NCI-H1417 treated with DMSO at 0.1 percent for 48 hours (cell line): Measurements from ENCODE around the gene CRELD2.

Experiments used
- DNase-seq: peaks from one replicate; lab custom pipeline; 2025; lab: John Stamatoyannopoulos, UW

Gene CRELD2

DNA sequence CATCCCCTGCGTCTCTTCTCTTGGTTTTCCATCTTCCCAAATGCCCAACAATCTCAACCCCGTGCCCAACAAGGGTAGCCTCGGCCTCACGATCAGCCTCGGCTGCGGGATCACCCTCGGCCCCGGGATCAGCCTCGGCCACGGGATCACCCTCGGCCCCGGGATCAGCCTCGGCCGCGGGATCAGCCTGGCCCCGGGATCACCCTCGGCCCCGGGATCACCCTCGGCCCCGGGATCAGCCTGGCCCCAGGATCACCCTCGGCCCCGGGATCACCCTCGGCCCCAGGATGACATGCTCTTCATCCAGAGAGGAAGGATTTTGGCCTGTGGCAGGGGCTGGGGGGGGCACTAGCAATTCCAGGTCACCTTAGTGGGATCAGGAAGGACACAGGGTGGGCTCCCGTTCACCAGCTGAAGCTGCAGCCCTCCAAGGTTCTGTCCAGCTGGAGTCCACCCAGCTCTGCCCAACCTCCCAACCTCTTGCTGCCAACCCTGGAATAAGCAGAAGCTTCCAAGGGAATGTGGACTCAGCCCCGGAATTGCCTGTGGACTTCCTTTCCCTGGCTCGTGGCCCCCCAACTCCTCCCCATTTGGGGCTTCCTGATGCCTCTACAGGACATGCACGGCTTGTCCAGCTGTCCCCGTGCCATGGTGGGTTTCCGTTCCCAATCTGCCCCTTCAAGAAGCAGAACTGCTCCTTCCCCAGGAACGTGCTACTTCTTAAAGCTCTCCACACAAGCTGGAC is 6.4 kb upstream of the CRELD2 start:
- DNase-seq, result no peak

DNA sequence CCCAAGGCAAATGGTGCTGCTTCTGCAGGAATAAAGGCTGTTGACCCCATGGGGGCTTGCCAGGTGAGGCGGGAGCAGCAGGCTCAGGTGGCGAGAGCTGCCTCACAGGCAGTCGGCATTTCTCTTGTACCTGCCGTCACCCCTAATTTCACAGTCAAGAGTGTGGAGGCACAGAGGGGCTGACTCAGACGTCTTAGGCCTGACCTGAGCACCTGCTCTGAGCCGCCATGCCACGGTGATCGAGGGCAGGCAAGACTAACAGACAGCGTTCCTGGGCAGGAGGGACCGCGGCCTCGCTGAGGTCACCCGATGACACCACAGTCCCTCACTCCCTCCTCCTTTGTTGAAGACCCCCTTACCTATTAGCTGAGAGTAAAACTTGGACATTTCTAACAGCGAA is 5.4 kb upstream of the CRELD2 start:
- DNase-seq, result no peak

DNA sequence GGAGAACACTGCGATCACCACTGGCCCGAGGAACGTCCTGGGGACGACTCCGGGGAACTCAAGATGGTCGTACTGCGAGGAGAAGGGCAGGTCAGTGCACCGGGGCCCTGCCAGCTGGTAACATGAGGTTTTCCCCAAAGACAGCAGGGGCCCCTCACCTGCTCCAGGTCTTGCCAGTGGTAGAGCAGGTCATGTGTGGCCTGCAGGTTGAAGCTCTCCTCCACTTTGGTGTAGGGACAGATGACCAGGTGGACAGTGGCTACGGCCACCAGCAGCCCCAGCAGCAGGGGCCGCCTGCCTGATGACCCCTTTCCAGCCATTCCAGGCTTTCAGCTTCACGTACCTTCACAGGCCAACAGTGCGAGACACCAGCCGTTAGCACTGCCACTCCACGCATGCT is 5.0 kb upstream of the CRELD2 start:
- no peak for DNase-seq

DNA sequence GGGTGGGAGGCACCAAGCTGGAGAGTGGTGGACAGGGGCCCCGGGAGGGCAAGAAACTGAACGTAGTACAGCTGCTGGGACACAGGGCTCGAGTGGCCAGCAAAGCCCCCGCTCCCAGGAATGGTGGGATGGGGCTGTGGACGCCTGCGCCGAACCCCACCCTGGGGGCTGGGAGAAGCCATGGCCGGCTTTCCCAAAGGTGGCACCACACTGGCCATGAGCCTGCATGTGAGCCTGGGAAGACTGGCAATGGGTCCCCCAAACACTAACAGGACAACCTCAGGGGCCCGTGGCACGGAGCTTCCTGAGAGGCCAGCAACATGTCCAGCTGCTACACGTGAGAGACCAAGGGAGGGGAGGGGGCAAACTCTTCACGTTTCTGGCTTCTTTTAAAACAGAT is 4.2 kb upstream of the CRELD2 start:
- no peak for DNase-seq

DNA sequence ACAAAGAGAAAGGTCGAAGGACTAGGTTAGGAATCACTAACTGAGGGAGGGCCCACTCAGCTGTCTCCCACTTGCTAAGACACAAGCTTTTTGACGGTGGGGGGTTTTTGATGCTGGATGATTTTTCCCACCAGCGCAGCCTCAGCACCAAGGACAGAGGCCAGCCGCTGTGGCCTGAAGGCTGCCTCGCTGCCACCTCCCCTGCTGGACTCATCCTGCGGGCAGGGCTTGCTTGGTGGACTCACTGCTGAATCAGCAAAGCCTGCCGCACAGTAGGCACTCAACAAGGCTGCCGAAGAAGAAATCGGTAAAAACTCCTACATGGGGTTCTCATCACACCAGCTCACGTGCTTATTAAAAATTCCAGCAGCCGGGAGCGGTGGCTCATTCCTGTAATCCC is 2.8 kb upstream of the CRELD2 start:
- DNase-seq, result no peak

DNA sequence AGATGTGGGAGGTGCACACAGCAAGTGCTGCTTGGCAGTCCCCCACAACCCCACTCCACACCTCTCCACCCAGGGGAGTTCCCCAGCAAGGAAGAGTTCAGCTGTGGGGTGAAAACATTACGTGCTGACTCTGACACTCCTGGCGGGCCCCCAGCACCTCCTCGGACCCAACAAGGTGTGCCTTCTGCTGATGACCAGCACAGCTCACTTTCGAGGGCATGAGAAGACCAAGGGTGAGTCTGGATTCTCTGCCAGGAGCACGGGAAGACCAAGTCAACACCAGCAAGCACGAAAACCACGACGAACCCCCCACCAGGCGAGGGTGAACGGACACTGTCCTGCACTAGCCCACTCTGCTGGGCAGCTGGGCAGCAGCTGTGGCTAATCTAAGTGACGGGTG is 1.6 kb upstream of the CRELD2 start:
- no peak for DNase-seq

DNA sequence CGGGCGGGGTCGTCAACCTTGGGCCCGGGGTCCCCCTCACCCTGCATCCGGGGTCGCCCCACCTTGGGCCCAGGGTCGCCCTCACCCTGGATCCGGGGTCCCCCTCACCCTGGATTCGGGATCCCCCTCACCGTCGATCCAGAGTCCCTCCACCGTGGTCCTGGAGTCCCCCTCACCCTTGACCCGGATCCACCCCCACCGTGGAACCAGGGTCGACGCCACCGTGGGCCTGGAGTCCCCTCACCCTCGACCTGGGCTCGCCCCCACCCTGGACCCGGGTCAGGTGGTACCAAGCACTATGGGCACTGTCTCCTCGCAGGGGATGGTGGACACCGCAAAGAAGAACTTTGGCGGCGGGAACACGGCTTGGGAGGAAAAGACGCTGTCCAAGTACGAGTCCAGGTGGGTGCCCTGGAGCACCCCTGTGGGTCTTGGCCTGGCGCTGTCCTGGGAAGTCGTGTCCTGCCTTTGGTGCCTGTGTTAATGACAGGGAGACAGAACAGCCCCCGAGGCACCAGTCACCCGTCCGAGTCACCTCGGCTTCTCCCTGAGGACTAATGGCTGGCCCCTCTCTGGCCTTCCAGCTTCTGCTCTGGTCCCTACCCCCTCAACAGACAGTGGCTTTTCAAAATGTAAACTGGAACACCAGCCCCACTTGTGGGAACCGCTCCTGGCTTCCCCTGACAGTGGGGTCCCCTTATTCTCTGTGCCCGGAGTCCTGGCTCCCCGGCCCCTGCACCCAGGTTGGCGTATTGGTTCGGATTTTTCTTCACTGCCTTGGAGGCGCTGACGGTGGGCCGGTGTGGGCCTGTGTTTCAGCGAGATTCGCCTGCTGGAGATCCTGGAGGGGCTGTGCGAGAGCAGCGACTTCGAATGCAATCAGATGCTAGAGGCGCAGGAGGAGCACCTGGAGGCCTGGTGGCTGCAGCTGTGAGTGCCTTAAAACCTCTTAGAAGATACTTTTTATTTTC is 762 bp downstream of the CRELD2 start:
- DNase-seq, result no peak

DNA sequence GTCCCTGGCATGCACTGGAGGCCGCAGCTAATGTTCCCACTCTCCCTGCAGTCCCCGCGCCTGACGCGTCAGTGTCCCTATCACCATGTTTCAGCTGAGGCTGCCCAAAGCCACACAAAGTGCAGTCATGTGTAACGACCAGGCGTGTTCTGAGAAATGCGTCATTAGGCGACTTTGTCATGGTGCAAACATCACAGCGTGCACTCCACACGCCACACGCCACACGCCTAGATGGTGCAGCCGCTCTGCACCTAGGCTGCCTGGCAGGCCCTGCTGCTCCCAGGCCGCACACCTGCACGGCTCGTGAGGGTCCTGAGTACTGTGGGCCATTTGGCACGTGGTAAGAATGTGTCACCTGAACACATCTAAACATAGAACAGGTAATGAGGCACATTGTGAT is 2.4 kb downstream of the CRELD2 start:
- no peak for DNase-seq

DNA sequence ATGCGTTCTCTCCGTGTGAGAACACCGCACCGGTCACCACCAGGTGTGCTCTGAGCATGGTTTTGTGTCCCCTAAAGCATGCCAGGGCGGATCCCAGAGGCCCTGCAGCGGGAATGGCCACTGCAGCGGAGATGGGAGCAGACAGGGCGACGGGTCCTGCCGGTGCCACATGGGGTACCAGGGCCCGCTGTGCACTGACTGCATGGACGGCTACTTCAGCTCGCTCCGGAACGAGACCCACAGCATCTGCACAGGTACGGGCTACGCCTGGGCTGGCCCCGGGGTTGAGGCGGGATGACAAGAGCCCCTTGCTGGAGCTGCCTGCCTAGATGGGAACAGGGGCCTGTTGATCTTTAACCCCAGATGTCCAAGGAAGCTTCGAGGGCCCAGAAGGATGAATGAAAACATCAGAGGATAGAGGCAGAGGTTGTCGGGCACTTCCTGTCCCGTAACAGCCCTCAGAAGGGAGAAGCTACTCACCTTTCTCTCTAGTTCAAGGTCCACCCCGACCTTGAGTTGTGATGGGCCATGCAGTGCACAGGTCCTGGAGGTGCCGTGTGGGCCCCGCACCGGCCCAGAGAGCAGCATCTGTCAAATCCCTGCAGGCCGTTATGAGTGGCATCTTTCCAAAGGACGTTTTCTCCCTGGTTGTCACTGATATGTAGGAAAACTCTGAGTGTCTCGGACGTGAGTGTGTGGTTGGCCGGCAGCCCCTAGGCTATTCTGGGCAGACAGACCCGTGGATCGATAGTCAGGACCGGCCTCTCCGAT is 3.3 kb downstream of the CRELD2 start:
- DNase-seq, result no peak

DNA sequence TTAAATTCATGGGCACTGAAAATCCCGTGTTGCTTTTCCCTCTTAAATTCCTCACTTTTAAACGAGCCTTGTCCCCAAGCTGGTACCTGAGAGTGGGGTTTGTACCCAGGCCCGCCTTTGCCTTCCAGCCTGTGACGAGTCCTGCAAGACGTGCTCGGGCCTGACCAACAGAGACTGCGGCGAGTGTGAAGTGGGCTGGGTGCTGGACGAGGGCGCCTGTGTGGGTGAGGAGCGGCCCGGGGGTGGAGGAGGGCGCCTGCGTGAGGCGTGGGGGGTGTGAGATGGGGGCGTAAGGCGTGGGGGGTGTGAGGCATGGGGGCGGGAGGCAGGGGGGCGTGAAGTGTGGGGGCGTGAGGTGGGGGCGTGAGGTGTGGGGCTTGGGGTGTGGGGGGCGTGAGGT is 4.0 kb downstream of the CRELD2 start:
- DNase-seq, result no peak

DNA sequence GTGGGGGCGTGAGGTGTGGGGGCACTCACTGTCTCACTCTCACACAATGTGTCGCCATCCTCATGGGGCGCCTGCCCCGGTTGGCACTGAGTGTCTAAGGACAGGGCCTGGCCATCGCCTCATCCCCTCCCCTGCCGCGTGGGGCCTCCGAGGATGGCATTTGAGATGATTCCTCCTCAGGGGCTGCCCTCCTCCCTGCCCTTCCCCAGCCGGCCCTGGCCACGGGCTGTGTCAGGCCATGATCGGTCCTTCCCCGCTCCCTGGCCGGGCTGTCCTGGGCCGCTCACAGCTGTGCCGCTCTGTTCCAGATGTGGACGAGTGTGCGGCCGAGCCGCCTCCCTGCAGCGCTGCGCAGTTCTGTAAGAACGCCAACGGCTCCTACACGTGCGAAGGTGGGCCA is 4.5 kb downstream of the CRELD2 start:
- no peak for DNase-seq

DNA sequence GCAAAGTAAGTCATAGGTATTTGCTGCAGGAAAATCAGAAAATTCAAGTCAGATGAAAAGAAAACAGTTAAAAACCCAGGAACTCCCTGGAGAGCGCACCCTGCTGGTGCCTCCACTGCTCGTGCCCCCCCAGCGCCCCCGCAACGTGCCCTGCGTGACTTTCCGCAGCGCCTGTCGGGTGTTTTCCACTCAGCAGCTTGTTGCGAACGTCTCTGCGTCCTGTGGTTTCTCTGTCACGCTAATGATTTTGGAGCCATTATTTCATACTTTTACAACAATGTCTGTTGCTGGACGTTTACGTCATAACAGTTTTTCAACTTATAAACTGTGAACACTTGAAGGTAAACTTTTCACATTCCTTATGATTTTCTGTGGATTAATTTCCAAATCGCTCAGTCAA is 5.0 kb downstream of the CRELD2 start:
- no peak for DNase-seq

DNA sequence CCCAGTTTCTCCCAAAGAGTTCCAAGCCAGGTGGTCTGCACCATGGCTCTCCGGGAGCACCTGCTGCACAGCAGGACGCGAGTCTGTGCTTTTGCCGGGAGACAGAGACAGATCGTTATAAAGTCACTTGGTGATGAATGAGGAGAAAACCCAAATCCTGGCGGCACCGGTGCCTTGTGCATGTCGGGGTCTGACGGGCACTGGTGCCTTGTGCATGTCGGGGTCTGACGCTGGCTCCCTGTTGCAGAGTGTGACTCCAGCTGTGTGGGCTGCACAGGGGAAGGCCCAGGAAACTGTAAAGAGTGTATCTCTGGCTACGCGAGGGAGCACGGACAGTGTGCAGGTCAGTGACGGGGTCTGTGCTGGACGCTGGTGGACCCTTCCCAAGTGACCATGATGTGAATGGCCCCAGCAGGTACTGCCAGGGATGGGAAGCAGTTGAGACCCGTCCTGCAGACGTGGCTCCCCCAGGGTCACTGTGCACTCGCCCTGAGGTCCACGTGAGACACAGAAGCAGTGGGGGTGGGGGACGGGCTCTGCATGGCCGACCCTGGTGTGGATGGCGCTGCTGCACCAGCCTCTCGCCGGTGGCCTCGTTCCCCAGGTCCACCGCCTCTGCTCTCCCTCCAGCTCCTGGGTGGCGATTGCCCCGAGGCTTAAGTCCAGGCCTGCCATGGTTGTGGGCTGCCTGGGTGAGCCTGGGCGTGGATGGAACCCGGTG is 5.8 kb downstream of the CRELD2 start:
- no peak for DNase-seq

DNA sequence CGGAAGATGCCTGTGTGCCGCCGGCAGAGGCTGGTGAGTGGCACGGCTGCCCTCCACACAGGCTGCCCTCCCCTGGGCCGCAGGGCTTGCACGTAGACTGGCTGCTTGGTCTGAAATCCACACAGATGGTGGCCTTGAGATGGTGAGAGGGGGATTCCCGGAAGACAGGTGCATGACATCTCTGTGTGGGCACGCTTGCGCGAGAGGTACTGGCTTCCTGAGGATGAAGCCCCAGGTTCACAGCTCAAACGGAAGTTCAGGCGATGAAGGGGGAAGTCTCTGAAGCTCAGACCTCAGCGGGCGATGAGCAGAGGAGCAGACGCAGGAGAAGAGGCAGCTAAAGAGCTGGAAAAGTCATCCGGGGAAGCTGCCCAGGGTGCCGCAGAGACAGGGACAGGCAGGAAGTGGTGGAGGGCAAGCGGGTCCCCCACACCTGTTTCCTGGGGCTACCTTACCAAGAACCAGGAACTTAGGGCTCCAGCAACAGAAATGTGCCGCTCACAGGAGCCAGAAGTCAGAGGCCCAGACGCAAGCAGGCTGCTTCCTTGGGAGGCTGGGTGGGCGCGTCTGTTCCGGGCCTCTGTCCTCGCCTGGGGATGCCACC is 7.2 kb downstream of the CRELD2 start:
- DNase-seq, result no peak

DNA sequence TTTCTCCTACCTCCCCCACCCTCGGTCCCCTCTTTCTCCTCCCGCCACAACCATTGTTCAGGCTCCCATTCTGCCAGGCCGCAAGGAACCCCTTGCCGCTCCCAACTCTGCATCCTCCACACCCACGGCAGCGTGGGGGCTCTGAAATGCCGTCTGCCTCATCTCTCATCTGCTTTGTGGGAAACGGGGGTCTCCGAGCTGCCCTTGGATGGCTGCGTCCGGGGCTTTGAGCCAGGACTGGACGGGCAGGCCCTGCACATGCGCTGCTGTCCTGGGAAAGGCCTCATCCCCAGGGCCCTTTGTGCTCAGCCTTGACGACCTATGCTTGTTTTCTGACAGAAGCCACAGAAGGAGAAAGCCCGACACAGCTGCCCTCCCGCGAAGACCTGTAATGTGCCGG is 8.5 kb downstream of the CRELD2 start:
- no peak for DNase-seq

DNA sequence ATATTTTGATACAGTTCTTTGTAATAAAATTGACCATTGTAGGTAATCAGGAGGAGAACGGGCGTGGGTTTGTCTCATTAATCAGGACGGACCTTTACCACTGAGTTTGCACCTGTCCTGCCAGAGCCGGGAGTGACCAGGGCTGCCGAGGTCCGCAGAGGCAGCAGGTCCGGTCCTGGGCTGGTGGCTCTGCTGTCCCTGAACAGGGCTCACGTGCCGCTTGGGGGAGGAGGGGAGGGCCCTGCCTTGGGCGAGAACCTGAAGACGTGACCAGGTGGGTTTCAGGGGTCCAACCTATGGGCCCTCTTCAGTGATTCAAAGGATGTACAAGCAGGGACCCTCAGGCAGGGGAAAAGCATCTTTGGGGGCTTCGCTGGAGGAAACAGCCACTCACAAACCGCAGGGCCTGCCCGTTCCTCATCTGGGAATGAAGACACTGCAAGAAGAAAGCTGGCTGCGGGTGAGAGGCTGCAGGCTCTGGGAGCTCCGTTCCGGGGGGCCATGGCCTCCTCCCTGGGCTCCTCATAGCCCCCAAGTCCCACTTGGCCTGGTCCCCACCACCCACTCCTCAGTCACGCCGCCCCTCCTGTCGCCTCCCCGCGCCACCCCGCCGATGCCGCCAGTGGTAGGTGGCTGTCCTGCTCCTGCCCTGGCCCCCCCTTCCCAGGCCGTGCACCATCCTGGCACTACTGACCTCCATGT is 9.2 kb downstream of the CRELD2 start:
- no peak for DNase-seq

DNA sequence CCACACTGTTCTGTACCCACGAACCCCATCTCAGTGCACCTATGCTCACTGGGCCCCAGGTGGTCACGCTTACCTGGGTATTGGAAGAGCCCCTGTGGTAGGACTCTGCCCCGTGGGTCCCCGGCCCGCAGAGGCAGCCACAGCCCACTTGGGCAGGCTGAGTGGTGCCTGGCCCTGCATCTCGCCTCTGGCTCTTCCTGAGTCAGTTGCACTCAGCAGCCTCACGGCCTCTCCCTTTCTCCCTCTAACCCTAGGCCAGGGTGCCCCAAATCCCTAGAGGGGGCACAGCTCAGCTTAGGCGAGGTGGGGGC is 9.7 kb downstream of the CRELD2 start:
- DNase-seq, result no peak

DNA sequence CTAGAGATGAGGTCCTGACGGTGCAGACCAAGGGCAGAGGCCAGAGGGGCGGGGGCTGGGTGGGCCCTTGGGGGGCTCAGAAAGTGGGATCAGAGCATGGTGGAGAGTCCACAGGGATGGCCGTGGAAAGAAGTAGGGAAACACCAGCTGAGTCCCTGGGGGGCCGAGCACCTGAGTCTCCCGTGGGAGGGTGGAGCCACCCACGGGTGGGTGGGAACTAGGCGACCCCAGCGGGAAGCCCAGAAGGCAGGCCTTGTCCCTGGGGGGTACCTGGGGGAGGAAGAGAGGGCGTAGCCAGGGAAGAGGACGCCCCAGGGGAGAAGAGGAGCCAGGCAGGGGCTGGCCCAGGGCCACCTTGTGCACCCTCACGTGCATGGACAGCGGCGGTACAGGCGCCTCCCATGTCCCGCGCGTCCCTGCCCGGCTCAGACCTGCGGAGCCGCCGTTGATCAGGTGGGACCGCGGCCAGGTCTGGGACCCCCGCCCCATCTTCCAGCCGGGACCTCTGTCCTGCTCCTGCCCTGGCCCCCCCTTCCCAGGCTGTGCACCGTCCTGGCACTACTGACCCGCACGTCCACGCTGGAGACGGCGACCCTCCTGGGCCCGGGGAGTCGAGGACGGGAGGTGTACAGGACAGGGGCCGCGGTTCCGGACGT is 10.2 kb downstream of the CRELD2 start:
- DNase-seq, result no peak

DNA sequence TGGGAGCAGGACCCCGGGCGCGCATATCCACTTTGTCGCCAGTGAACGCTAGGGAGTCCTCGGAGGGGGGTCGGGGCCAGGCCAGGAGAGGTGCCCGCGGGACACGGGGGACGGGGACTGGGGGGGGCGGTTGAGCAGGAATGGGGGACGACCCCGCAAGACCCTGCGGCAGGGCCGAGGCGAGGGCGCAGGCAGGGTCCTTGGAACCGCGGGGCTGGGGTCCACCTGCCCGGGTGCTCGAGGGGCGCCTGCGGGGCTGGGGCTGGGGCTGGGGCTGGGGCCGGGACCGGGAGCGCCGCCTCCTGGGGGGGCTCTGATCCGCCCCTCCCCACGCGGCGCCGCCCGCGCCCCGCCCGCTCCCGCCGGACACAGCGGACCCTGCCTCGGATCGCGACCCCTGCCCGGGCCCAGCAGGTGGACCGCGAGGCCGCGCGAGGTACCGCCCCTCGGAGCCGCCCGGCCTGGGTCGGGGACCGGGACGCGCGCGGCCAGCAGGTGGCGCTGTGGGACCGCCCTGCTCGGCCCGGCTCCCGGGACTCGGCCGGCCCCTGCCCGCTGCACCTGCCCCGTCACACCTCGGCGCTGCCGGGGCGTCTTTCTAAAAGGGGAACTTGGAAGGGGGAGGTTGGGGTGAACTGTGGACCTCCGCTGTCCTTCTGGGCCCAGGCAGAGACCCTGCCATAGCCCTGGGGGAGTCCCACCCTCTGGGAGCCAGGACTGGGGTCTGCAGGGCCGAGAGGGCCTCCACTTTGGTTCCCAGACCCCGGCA is 11.0 kb downstream of the CRELD2 start:
- DNase-seq, result no peak
